ENCODE results near the gene DNAJC24.
"Not testable (repeated sequence)": the region's sequence is repeated elsewhere in the genome, so short reads cannot be mapped to it uniquely, and the experiment has no call there.

The DNAJC24 gene

GRCh38 chr11:31369348-31370329, at the start of gene DNAJC24, which contains the start of gene DCDC1:
DNAJC24 (plus strand) TSS chr11:31369860; CDS start chr11:31370749, 889 bp downstream.
DCDC1 (minus strand) TSS chr11:31369739; CDS start chr11:31328280, 41,459 bp downstream.
- peak; percentile 87 to 88 for DNase-seq (ENCODE audit: low read depth in 2 of 2)

- not testable (repeated sequence) for DNase-seq (ENCODE audit: low read depth in 2 of 2)
These were observed 48.2 kb upstream of the DNAJC24 start for GRCh38 chr11:31321494-31321893.

GRCh38 chr11:31323145-31323544, 46.5 kb upstream of the DNAJC24 start:
- no peak for DNase-seq (ENCODE audit: low read depth in 2 of 2)

GRCh38 chr11:31325160-31325559, 44.5 kb upstream of the DNAJC24 start:
- DNase-seq (ENCODE audit: low read depth in 2 of 2): no peak

- no peak for DNase-seq (ENCODE audit: low read depth in 2 of 2)
These were observed 43.1 kb upstream of the DNAJC24 start for GRCh38 chr11:31326470-31327148.

GRCh38 chr11:31327417-31327816, 42.2 kb upstream of the DNAJC24 start:
- DNase-seq (ENCODE audit: low read depth in 2 of 2): no peak

GRCh38 chr11:31328697-31329096, 41.0 kb upstream of the DNAJC24 start:
- no peak for DNase-seq (ENCODE audit: low read depth in 2 of 2)

GRCh38 chr11:31337806-31338205, 31.9 kb upstream of the DNAJC24 start:
- DNase-seq (ENCODE audit: low read depth in 2 of 2): no peak

- DNase-seq (ENCODE audit: low read depth in 2 of 2): no peak
These were observed 28.6 kb upstream of the DNAJC24 start for GRCh38 chr11:31340903-31341572.

GRCh38 chr11:31351168-31351567, 18.5 kb upstream of the DNAJC24 start:
- DNase-seq (ENCODE audit: low read depth in 2 of 2): no peak

- no peak for DNase-seq (ENCODE audit: low read depth in 2 of 2)
These were observed 14.5 kb upstream of the DNAJC24 start for GRCh38 chr11:31355131-31355530.

GRCh38 chr11:31355817-31356216, 13.8 kb upstream of the DNAJC24 start:
- DNase-seq (ENCODE audit: low read depth in 2 of 2): no peak

- no peak for DNase-seq (ENCODE audit: low read depth in 2 of 2)
These were observed 7.9 kb upstream of the DNAJC24 start for GRCh38 chr11:31361743-31362142.

GRCh38 chr11:31366795-31367194, 2.9 kb upstream of the DNAJC24 start:
- no peak for DNase-seq (ENCODE audit: low read depth in 2 of 2)

- DNase-seq (ENCODE audit: low read depth in 2 of 2): no peak
These were observed 6.2 kb downstream of the DNAJC24 start for GRCh38 chr11:31375879-31376278.

GRCh38 chr11:31383116-31383515, 13.5 kb downstream of the DNAJC24 start:
- DNase-seq (ENCODE audit: low read depth in 2 of 2): no peak

- DNase-seq (ENCODE audit: low read depth in 2 of 2): no peak
These were observed 17.7 kb downstream of the DNAJC24 start for GRCh38 chr11:31387379-31387778.

- DNase-seq (ENCODE audit: low read depth in 2 of 2): no peak
These were observed 27.7 kb downstream of the DNAJC24 start for GRCh38 chr11:31397239-31397834.

GRCh38 chr11:31404614-31405013, 35.0 kb downstream of the DNAJC24 start:
- no peak for DNase-seq (ENCODE audit: low read depth in 2 of 2)

- DNase-seq (ENCODE audit: low read depth in 2 of 2): no peak
These were observed 38.5 kb downstream of the DNAJC24 start for GRCh38 chr11:31408201-31408600.

- no peak for DNase-seq (ENCODE audit: low read depth in 2 of 2)
These were observed 43.3 kb downstream of the DNAJC24 start for GRCh38 chr11:31412946-31413345.

GRCh38 chr11:31414338-31414737, 44.7 kb downstream of the DNAJC24 start:
- no peak for DNase-seq (ENCODE audit: low read depth in 2 of 2)

All from stimulated activated CD4-positive, alpha-beta T cell treated with anti-CD3 and anti-CD28 coated beads, Interleukin-15, amount 100 ng/mL, for 48 hours (primary cell).